IMR-90 (cell line): ENCODE measurements around the gene ATP6V1G1. TPM values are rescaled to one million over a fixed set of nuclear protein-coding genes. Genes with fewer than 3 reads are reported as not detected.
"Not testable (repeated sequence)": the region's sequence is repeated elsewhere in the genome, so short reads cannot be mapped to it uniquely, and the experiment has no call there.

Experiments used
- ATAC-seq: fragments of 200-7000 bp; cut with Tn5 transposase; 2 replicates; pipeline ENCODE4 v1.9.1; 2020; ENCODE audit warnings: low read depth, mild to moderate bottlenecking, moderate library complexity
- BruUV-seq: library from RNA; stranded (reverse); fragments of 400-500 nt; replicated peaks from 2 replicates; lab custom pipeline; 2021; lab: Mats Ljungman, UMichigan
- CTCF ChIA-PET: fragments of 300-600 bp; formaldehyde crosslinking; extraction: SDS; loops from one replicate; lab custom pipeline; 2021; ENCODE audit warnings: antibody characterized with exemption; lab: Yijun Ruan, JAX
- POLR2A ChIA-PET: fragments of 300-600 bp; sonication (Branson Sonifier 250); formaldehyde crosslinking; loops from one replicate; lab custom pipeline; 2022; ENCODE audit warnings: antibody characterized with exemption; ENCODE audit not compliant: unreplicated experiment; lab: Charles Lee
- DNase-seq: peaks from one replicate; pipeline ENCODE4 v3.0.0; 2013
- H2AFZ ChIP-seq: replicated peaks from 2 replicates; pipeline ENCODE3; 2013; ENCODE audit warnings: low read length, mild to moderate bottlenecking; ENCODE audit not compliant: poor library complexity
- H2AK5ac ChIP-seq: 2 replicates; pipeline ENCODE4 v1.6.1; 2013; ENCODE audit warnings: low read depth, low read length, inconsistent platforms
- H2AK9ac ChIP-seq: replicated peaks from 2 replicates; pipeline ENCODE3; 2013; ENCODE audit warnings: mild to moderate bottlenecking, low read depth, low read length, moderate library complexity; ENCODE audit not compliant: poor library complexity
- H2BK120ac ChIP-seq: 2 replicates; pipeline ENCODE4 v1.6.1; 2013; ENCODE audit warnings: low read depth, low read length, inconsistent platforms
- H2BK15ac ChIP-seq: 3 replicates; pipeline ENCODE4 v1.6.1; 2013; ENCODE audit warnings: low read depth, low read length, inconsistent platforms
- H2BK20ac ChIP-seq: 2 replicates; pipeline ENCODE4 v1.6.1; 2013; ENCODE audit warnings: low read depth, mild to moderate bottlenecking, inconsistent platforms, low read length, moderate library complexity
- H2BK5ac ChIP-seq: 2 replicates; pipeline ENCODE4 v1.6.1; 2013; ENCODE audit warnings: mild to moderate bottlenecking, low read depth, low read length, inconsistent platforms; ENCODE audit not compliant: poor library complexity, severe bottlenecking
- H3K14ac ChIP-seq: replicated peaks from 2 replicates; pipeline ENCODE4 v1.6.1; 2013; ENCODE audit warnings: low read depth, low read length, inconsistent platforms
- H3K18ac ChIP-seq: 2 replicates; pipeline ENCODE4 v1.6.1; 2013; ENCODE audit warnings: low read depth, low read length, control low read depth
- H3K23ac ChIP-seq: 2 replicates; pipeline ENCODE4 v1.6.1; 2013; ENCODE audit warnings: low read depth, low read length, inconsistent platforms
- H3K27ac ChIP-seq: 2 replicates; pipeline ENCODE4 v1.5.1; 2013; ENCODE audit warnings: mild to moderate bottlenecking, control low read depth, low read length; ENCODE audit not compliant: insufficient read depth
- H3K27me3 ChIP-seq: 2 replicates; pipeline ENCODE4 v1.6.1; 2013; ENCODE audit warnings: low read length; ENCODE audit not compliant: control insufficient read depth, insufficient read depth
- H3K36me3 ChIP-seq: 2 replicates; pipeline ENCODE4 v1.6.1; 2013; ENCODE audit warnings: low read length, mixed read lengths; ENCODE audit not compliant: control insufficient read depth, insufficient read depth
- H3K4ac ChIP-seq: 2 replicates; pipeline ENCODE4 v1.6.1; 2013; ENCODE audit warnings: low read depth, low read length, inconsistent platforms
- H3K4me1 ChIP-seq: 2 replicates; pipeline ENCODE4 v1.6.1; 2013; ENCODE audit warnings: low read length, mixed read lengths; ENCODE audit not compliant: control insufficient read depth, insufficient read depth
- H3K4me2 ChIP-seq: 2 replicates; pipeline ENCODE4 v1.6.1; 2013; ENCODE audit warnings: low read depth, mild to moderate bottlenecking, control low read depth, low read length, moderate library complexity
- H3K4me3 ChIP-seq: 2 replicates; pipeline ENCODE4 v1.5.1; 2013; ENCODE audit warnings: low read depth, mild to moderate bottlenecking, control low read depth, low read length, moderate library complexity; ENCODE audit not compliant: insufficient read depth
- H3K56ac ChIP-seq: 2 replicates; pipeline ENCODE4 v1.6.1; 2013; ENCODE audit warnings: low read length, inconsistent platforms; ENCODE audit not compliant: insufficient read depth; ENCODE audit errors: extremely low read depth
- H3K79me1 ChIP-seq, 2 experiments: 2 replicates each; pipeline ENCODE4 v1.6.1; 2013; ENCODE audit warnings: low read length in 2 of 2, inconsistent platforms in 1 of 2, low read depth in 1 of 2
- H3K9ac ChIP-seq: 2 replicates; pipeline ENCODE4 v1.6.1; 2013; ENCODE audit warnings: low read depth, low read length, control low read depth
- H3K9me1 ChIP-seq: 2 replicates; pipeline ENCODE4 v1.6.1; 2013; ENCODE audit warnings: low read length, inconsistent platforms; ENCODE audit not compliant: insufficient read depth
- H3K9me3 ChIP-seq: 2 replicates; pipeline ENCODE4 v1.6.1; 2013; ENCODE audit warnings: low read length; ENCODE audit not compliant: control insufficient read depth, insufficient read depth
- H4K20me1 ChIP-seq: 2 replicates; pipeline ENCODE4 v1.6.1; 2013; ENCODE audit warnings: low read length, inconsistent platforms; ENCODE audit not compliant: insufficient read depth
- H4K5ac ChIP-seq: 2 replicates; pipeline ENCODE4 v1.6.1; 2013; ENCODE audit warnings: mild to moderate bottlenecking, low read depth, low read length, control low read depth
- H4K8ac ChIP-seq, 2 experiments: 2 replicates each; pipeline ENCODE4 v1.6.1; 2013; ENCODE audit warnings: low read depth in 2 of 2, low read length in 2 of 2, control low read depth in 1 of 2, inconsistent platforms in 1 of 2
- H4K91ac ChIP-seq: 2 replicates; pipeline ENCODE4 v1.6.1; 2013; ENCODE audit warnings: low read depth, low read length, inconsistent platforms; ENCODE audit not compliant: insufficient read depth
- WGBS, 2 experiments: methylation state at CpG; one replicate each; pipeline versions ENCODE4 v1.1.5 to v1.1.7; 2013; ENCODE audit warnings: missing lambda C conversion rate in 2 of 2; ENCODE audit not compliant: insufficient read length in 1 of 2; ENCODE audit errors: extremely low coverage in 2 of 2; 5-methylcytosine and 5-hydroxymethylcytosine counted together
- dilution Hi-C: fragments of 300-500 bp; cut with HindIII; formaldehyde crosslinking; loops from one replicate; pipeline ENCODE4 v1.14.3; 2018; ENCODE audit warnings: low sequenced_read_pairs; ENCODE audit not compliant: unreplicated experiment
- in situ Hi-C: fragments of 300-500 bp; cut with MboI; formaldehyde crosslinking; loops from 3 replicates; pipeline ENCODE4 v1.14.3; 2019; ENCODE audit warnings: low sequenced_read_pairs, inconsistent platforms, mixed read lengths
- intact Hi-C: fragments of 100-400 bp; cut with micrococcal nuclease; formaldehyde crosslinking; loops from 2 replicates; pipeline ENCODE4 v1.10.0; 2022
- polyA plus RNA-seq, 3 experiments: library from polyadenylated mRNA; depleted of rRNA; stranded (reverse); fragments of >200 nt; gene quantifications; 2 replicates each; pipeline ENCODE4 v1.2.3, GENCODE V29; 2012; ENCODE audit warnings: low replicate concordance in 1 of 3
- total RNA-seq: library from RNA; depleted of rRNA; stranded (reverse); fragments of >200 nt; gene quantifications from 2 replicates; pipeline ENCODE4 v1.2.3, GENCODE V29; 2012

Gene ATP6V1G1
- total and polyA plus RNA-seq, 2 of the 4 experiments (the other 2 are of a cell fraction) = 52.0 to 70.9 TPM

DNA sequence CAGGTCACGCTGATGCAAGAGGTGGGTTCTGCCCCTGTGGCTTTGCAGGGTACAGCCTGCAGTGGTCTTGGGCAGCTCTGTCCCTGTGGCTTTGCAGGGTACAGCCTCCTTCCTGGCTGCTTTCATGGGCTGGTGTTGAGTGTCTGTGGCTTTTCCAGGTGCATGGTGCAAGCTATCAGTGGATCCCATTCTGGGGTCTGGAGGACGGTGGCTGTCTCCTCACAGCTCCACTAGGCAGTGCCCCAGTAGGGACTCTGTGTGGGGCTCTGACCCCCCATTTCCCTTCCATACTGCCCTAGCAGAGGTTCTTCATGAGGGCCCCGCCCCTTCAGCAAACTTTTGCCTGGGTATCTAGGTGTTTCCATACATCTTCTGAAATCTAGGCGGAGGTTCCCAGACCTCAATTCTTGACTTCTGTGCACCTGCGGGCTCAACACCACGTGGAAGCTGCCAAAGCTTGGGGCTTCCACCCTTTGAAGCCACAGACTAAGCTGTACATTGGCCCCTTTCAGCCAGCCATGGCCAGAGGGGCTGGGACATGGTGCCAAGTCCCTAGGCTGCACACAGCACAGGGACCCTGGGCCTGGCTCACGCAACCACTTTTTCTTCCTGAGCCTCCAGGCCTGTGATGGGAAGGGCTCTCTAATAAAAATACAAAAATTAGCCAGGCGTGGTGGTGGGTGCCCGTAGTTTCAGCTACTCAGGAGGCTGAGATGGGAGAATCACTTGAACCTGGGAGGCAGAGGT, 13.1 kb downstream of the ATP6V1G1 start:
- CTCF ChIA-PET, ATAC-seq, H2AK5ac ChIP-seq, in situ Hi-C loops, H3K4ac ChIP-seq, H3K27me3 ChIP-seq, H2BK20ac ChIP-seq, POLR2A ChIA-PET, H3K9me1 ChIP-seq, H3K14ac ChIP-seq, H3K9ac ChIP-seq, intact Hi-C loops, BruUV-seq, H3K18ac ChIP-seq, H4K5ac ChIP-seq, dilution Hi-C loops, H3K9me3 ChIP-seq, H3K56ac ChIP-seq, H3K4me2 ChIP-seq, H2BK120ac ChIP-seq, H2BK15ac ChIP-seq, H3K23ac ChIP-seq, H3K4me3 ChIP-seq, H3K27ac ChIP-seq, H2BK5ac ChIP-seq, H4K8ac ChIP-seq, H4K91ac ChIP-seq, H2AK9ac ChIP-seq, DNase-seq, H3K4me1 ChIP-seq, H4K20me1 ChIP-seq, H2AFZ ChIP-seq: not testable (repeated sequence)
- 100% methylated on average over 1 of the region's 9 CpGs; no CpG with 5 or more reads in 1 of the 2 experiments for WGBS, 2 experiments
- Histone ChIP-seq H3K36me3 (peaks cover 26% of the 10 kb centered on the region), H3K79me1 (peaks cover 4 to 18% of the 10 kb centered on the region in 2 experiments; a peak in 3 of 4 replicates)

DNA sequence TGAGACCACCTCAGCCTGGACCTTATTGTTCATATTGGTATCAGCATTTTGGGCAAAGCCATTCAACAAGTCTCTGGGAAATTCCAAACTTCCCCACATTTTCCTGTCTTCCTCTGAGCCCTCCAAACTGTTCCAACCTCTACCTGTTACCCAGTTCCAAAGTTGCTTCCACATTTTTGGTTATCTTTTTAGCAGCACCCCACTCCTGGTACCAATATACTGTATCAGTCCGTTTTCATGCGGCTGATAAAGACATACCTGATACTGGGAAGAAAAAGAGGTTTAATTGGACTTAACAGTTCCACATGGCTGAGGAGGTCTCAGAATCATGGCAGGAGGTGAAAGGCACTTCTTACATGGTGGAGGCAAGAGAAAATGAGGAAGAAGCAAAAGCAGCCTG, 14.2 kb downstream of the ATP6V1G1 start:
- H3K18ac ChIP-seq, H3K14ac ChIP-seq, H3K27me3 ChIP-seq, H3K27ac ChIP-seq, H3K4ac ChIP-seq, dilution Hi-C loops, intact Hi-C loops, H2BK120ac ChIP-seq, DNase-seq, H2AK5ac ChIP-seq, H3K4me3 ChIP-seq, H4K20me1 ChIP-seq, H3K9ac ChIP-seq, H2AFZ ChIP-seq, H3K4me2 ChIP-seq, H2BK20ac ChIP-seq, ATAC-seq, H2AK9ac ChIP-seq, H3K9me3 ChIP-seq, CTCF ChIA-PET, H4K8ac ChIP-seq, H3K23ac ChIP-seq, BruUV-seq, H2BK15ac ChIP-seq, H3K4me1 ChIP-seq, POLR2A ChIA-PET, in situ Hi-C loops, H4K91ac ChIP-seq, H3K9me1 ChIP-seq, H2BK5ac ChIP-seq, H3K56ac ChIP-seq, H4K5ac ChIP-seq: not testable (repeated sequence)
- peaks cover 23% of the 10 kb centered on the region for H3K36me3 ChIP-seq
- H3K79me1 ChIP-seq = peaks cover 4 to 14% of the 10 kb centered on the region in 2 experiments; a peak in 3 of 4 replicates
- no CpG with 5 or more reads among the region's 2 CpGs for WGBS, 2 experiments
